ENCODE data around the gene TNFRSF4. TPM values are rescaled to one million over a fixed set of nuclear protein-coding genes. Genes with fewer than 3 reads are reported as not detected.

TNFRSF4 gene
- total and polyA plus RNA-seq, 2 donors from 2014 or later = 3.3 to 5.1 TPM

DNA sequence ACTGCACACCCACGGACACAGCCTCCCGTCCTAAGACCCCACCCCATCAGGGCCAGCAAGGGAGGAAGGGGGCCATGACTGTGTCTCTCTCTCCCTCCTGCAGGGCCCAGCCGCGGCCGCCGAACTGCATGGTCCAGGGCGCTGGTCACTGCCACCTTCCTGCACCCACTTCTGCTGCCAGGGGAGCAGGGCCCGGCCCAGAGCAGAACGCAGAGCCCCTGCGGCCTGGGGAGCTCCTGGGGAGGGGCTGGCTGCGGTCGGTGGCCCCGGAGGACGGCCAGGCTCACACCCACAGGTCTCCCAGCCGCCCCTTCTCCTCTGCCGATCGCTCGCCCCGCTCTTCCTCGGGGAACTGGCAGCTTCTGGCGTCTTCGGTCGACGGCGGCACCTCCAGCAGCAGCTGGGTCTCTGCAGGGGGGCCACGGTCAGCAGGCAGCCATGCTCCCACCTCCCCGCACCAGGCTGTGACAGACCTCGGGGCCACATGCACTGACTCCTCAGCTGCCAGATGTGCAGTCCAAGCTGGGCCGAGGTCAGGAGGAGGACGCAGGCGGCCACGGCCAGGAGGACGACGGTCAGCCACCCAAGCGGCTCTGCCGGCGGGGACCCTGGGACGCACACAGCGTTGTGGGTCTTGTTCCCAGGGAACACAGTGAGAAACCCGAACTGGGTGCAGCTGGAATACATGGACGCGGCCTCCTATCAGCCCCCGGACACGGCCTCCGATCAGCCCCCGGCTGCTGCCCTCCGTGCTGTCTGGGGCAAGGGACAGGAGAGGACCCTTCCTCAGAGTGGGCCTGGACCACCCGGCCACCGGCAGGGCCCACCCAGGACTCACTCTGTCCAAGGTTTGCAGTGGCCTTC lies 10.2 kb downstream of the TNFRSF4 start:
- Histone ChIP-seq H3K27ac (ENCODE audit: low read depth in 2 of 2, low read length in 2 of 2) (no peak overlapping the region), H3K9ac (ENCODE audit: low read length in 3 of 3) (no peak overlapping the region), H3K27me3 (ENCODE audit: control insufficient read depth, insufficient read depth, low read length) (no peaks in the 10 kb centered on the region), H3K4me3 (ENCODE audit: low read length in 3 of 3) (no peak overlapping the region), H3K9me3 (ENCODE audit: control insufficient read depth in 2 of 3, insufficient read depth in 1 of 3, low read length in 3 of 3) (no peaks in the 10 kb centered on the region), H3K36me3 (ENCODE audit: control insufficient read depth in 2 of 3, insufficient read depth in 3 of 3, low read length in 3 of 3) (no peaks in the 10 kb centered on the region), H3K4me1 (ENCODE audit: control insufficient read depth in 2 of 3, insufficient read depth in 2 of 3, low read depth in 1 of 3, low read length in 3 of 3) (peaks cover 0 to 3% (median 0%) of the 10 kb centered on the region in 3 donors)
- DNase-seq = peak in 2 of 5 donors; percentile 54 to 70
- TF ChIP-seq, protein P1, sequence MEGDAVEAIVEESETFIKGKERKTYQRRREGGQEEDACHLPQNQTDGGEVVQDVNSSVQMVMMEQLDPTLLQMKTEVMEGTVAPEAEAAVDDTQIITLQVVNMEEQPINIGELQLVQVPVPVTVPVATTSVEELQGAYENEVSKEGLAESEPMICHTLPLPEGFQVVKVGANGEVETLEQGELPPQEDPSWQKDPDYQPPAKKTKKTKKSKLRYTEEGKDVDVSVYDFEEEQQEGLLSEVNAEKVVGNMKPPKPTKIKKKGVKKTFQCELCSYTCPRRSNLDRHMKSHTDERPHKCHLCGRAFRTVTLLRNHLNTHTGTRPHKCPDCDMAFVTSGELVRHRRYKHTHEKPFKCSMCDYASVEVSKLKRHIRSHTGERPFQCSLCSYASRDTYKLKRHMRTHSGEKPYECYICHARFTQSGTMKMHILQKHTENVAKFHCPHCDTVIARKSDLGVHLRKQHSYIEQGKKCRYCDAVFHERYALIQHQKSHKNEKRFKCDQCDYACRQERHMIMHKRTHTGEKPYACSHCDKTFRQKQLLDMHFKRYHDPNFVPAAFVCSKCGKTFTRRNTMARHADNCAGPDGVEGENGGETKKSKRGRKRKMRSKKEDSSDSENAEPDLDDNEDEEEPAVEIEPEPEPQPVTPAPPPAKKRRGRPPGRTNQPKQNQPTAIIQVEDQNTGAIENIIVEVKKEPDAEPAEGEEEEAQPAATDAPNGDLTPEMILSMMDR (IDR thresholded peaks at IDR 0.05; ENCODE audit: borderline replicate concordance, extremely low read depth, insufficient read depth) = no peak
- intact Hi-C loops (cut with DNase I) = no loop called here
- FAIRE-seq = no peak

DNA sequence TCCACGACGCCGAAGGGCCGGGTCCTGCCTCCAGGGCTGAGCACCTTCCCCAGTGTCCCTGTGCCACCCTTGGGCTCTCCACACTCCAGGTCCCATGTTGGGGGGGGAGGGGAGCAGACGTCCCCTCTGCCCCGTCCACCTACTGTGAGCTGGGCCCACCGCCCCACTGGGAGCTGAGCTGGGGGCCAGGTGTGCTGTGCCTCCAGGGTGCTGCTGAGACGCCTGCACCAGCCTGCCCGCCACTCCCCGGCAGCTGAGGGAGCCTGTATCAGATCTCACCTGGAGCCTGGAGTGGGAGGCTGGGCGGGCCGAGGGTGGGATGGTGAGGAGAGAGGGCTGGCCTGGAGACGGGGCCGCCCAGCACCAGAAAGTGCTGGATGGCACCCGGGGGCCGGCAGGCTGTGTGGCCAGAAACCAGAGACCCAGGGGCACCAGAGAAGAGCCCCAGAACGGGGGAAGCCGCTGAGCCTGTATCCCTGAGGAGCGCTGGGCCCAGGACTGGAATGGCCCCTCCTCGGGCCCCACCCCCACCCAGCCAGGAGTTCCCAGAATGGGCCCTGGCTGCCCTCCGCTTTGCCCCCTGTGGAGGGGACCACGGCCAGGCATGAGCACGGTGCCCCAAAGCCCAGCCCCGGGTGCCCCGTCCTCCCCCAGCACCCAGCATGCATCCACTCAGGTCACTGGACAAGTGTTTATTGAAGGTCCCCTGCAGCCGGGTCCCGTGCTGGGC lies 11.0 kb downstream of the TNFRSF4 start:
- FAIRE-seq (no peak), DNase-seq (peak in 2 of 5 donors; percentile 63 to 71)
- Histone ChIP-seq H3K4me3 (ENCODE audit: low read length in 3 of 3) (no peak overlapping the region), H3K9me3 (ENCODE audit: control insufficient read depth in 2 of 3, insufficient read depth in 1 of 3, low read length in 3 of 3) (no peaks in the 10 kb centered on the region), H3K27me3 (ENCODE audit: control insufficient read depth, insufficient read depth, low read length) (no peaks in the 10 kb centered on the region), H3K9ac (ENCODE audit: low read length in 3 of 3) (no peak overlapping the region), H3K4me1 (ENCODE audit: control insufficient read depth in 2 of 3, insufficient read depth in 2 of 3, low read depth in 1 of 3, low read length in 3 of 3) (no peaks in the 10 kb centered on the region), H3K36me3 (ENCODE audit: control insufficient read depth in 2 of 3, insufficient read depth in 3 of 3, low read length in 3 of 3) (no peaks in the 10 kb centered on the region), H3K27ac (ENCODE audit: low read depth in 2 of 2, low read length in 2 of 2) (no peak overlapping the region)
- intact Hi-C loops (cut with DNase I) = no loop called here
- TF ChIP-seq, protein P1 (IDR thresholded peaks at IDR 0.05; ENCODE audit: borderline replicate concordance, extremely low read depth, insufficient read depth) = no peak

DNA sequence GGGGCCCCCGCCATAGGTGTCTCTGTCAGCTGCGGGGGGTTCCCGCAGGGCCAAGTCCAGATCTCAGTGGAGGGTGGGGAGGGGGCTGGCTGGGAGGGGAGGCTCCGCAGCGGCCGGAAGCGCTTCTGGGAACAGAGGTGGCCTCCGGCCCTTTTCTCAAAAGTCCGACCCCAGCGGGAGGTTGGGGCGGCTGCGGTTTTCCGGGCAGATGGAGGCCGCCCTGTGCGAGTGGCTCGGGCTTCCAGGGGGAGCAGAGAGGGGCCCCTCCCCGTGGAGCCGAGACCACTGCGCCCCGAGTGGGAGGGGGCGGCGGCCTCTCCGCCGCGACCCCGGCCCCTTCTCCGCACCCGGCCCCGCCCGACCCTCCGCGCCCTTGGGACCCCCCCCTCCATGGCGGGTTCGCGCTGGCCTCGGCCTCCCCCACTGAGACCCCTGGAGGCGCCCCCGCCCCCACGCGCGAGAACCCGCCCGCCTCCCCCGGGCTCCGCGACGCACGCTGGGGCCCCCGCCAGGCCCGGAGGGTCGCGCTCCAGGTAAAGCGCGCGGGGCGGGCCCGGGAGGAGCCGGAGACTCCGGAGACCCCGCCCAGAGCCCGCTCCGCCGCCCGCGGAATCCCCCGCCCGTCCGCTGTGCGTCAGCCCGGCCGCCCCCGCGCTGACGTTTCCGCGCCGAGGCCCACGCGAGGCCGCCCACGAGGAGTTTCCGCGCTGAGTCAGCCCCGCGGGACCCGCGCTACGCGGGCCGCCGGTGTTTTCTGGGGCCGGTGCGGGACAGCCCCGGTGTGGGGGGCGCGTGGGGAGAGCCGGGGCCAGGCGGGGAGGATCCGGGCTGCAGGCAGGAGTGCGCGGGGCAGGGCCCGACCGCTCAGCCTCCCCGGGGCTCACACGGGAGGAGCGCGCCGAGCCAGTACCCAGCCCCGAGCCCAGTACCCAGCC lies 12.8 kb downstream of the TNFRSF4 start:
- no peak overlapping the region for H3K9ac ChIP-seq (ENCODE audit: low read length in 3 of 3)
- FAIRE-seq (no peak), DNase-seq (peak in 4 of 5 donors; percentile 54 to 88 (median 76))
- no peaks in the 10 kb centered on the region for H3K9me3 ChIP-seq (ENCODE audit: control insufficient read depth in 2 of 3, insufficient read depth in 1 of 3, low read length in 3 of 3)
- H3K27ac ChIP-seq (ENCODE audit: low read depth in 2 of 2, low read length in 2 of 2) = no peak overlapping the region
- TF ChIP-seq, protein P1 (IDR thresholded peaks at IDR 0.05; ENCODE audit: borderline replicate concordance, extremely low read depth, insufficient read depth) = no peak
- no peaks in the 10 kb centered on the region for H3K27me3 ChIP-seq (ENCODE audit: control insufficient read depth, insufficient read depth, low read length)
- intact Hi-C loops (cut with DNase I) = no loop called here
- no peak overlapping the region for H3K4me3 ChIP-seq (ENCODE audit: low read length in 3 of 3)
- no peaks in the 10 kb centered on the region for H3K4me1 ChIP-seq (ENCODE audit: control insufficient read depth in 2 of 3, insufficient read depth in 2 of 3, low read depth in 1 of 3, low read length in 3 of 3)
- H3K36me3 ChIP-seq (ENCODE audit: control insufficient read depth in 2 of 3, insufficient read depth in 3 of 3, low read length in 3 of 3) = no peaks in the 10 kb centered on the region
